ENCODE measurements around the gene GTF2H4. TPM values are rescaled to one million over a fixed set of nuclear protein-coding genes. Genes with fewer than 3 reads are reported as not detected.
"Not testable (repeated sequence)": the region's sequence is repeated elsewhere in the genome, so short reads cannot be mapped to it uniquely, and the experiment has no call there.

Gene GTF2H4
- polyA plus RNA-seq (ENCODE audit: insufficient read length): 45.4 TPM
- long read RNA-seq, donor 1, transcript GTF2H4-201 (14 exons, 1,735 nt): major isoform, 6 of 10 reads
- long read RNA-seq, donor 1, partial matches to known transcripts: 0 of 10 reads
- long read RNA-seq, donor 1, other reads (novel, unspliced or antisense): 0 of 10 reads
- long read RNA-seq, donor 2, transcript GTF2H4-201 (14 exons, 1,735 nt): major isoform, 5 of 7 reads
- long read RNA-seq, donor 2, partial matches to known transcripts: 0 of 7 reads
- long read RNA-seq, donor 2, other reads (novel, unspliced or antisense): 0 of 7 reads
- long read RNA-seq, donor 3, partial matches to known transcripts: 0 of 5 reads
- long read RNA-seq, donor 3, other reads (novel, unspliced or antisense): 0 of 5 reads
- long read RNA-seq, donor 4: 0 reads
- long read RNA-seq, donor 5, partial matches to known transcripts: 0 of 3 reads
- long read RNA-seq, donor 5, other reads (novel, unspliced or antisense): 0 of 3 reads
- long read RNA-seq, donor 6, partial matches to known transcripts: 13 of 17 reads
- long read RNA-seq, donor 6, other reads (novel, unspliced or antisense): 0 of 17 reads
- long read RNA-seq, donor 7, transcript GTF2H4-201 (14 exons, 1,735 nt): major isoform, 10 of 19 reads
- long read RNA-seq, donor 7, partial matches to known transcripts: 5 of 19 reads
- long read RNA-seq, donor 7, other reads (novel, unspliced or antisense): 0 of 19 reads
- long read RNA-seq, donor 8, partial matches to known transcripts: 6 of 9 reads
- long read RNA-seq, donor 8, other reads (novel, unspliced or antisense): 0 of 9 reads

GRCh38 chr6:30907758-30908591 lies at the start of gene GTF2H4:
Gene GTF2H4, plus strand, starts transcription at chr6:30908207.
- DNase-seq: peak; percentile 98

DNA sequence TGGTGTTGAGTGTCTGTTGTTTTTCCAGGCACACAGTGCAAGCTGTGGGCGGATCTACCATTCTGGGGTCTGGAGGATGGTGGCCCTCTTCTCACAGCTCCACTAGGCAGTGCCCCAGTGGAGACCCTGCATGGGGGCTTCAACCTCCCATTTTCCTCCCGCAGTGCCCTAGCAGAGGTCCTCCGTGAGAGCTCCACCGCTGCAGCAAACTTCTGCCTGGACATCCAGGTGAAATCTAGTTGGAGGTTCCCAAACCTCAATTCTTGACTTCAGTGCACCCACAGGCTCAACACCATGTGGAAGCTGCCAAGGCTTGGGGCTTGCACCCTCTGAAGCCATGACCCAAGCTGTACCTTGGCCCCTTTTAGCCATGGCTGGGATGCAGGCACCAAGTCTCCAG lies 48.3 kb upstream of the GTF2H4 start:
- DNase-seq: not testable (repeated sequence)

GRCh38 chr6:30861257-30862048 lies 46.6 kb upstream of the GTF2H4 start:
- DNase-seq: no peak

GRCh38 chr6:30862156-30862875 lies 45.7 kb upstream of the GTF2H4 start:
- DNase-seq: no peak

- no peak for DNase-seq
These were observed 43.7 kb upstream of the GTF2H4 start for GRCh38 chr6:30864325-30864724.

- DNase-seq: not testable (repeated sequence)
These were observed 38.7 kb upstream of the GTF2H4 start for GRCh38 chr6:30869241-30869749.

GRCh38 chr6:30870546-30870945 lies 37.5 kb upstream of the GTF2H4 start:
- DNase-seq: no peak

DNA sequence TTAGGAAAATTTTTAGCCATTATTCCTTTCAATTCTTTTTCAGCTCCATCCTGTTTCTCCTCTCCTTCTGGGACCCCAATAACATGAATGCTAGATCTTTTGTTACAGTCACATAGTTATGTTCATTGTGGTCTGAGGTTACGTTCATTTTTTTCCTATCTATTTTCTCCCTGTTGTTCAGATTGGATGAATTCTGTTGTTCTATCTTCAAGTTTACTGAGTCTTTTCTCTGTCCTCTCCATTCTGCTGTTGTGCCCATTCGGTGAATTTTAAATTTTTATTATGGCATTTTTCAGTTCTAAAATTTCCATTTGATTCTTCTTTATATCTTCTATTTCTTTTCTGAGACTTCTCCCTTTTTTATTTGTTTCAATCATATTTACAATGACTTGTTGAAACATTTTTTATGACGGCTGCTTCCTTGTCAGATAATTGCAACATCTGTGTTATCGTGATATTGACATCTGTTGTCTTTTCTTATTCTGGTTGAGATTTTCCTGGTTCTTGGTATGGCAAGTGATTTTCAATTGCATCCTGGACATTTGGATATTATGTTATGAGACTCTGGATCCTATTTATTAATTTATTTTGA lies 36.3 kb upstream of the GTF2H4 start:
- DNase-seq: no peak

DNA sequence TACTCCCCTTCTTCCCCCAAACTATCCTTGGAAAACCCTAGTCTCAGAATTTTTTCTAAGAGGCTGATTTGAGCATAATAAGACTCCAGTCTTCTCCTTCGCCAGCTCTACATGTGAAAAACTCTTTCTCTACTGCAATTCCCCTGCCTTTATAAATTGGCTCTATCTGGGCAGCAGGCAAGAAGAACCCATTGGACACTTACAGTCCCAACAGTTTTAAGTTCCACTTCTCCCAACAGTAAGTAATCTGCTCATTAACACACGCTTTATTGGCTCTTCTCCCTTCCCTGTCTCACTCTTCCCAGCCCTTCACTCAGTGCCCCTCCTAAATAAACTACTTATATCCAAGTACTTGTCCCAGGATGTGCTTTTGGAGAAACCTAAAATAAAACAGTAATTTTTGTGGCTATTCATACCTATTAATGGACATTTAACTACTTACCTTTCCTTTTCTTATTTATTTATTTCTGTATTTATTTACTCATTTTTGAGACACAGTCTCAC lies 34.8 kb upstream of the GTF2H4 start:
- no peak for DNase-seq

GRCh38 chr6:30873795-30874194 lies 34.2 kb upstream of the GTF2H4 start:
- DNase-seq: not testable (repeated sequence)

GRCh38 chr6:30875244-30876038 lies 32.6 kb upstream of the GTF2H4 start:
- no peak for DNase-seq

GRCh38 chr6:30876039-30876730 lies 31.8 kb upstream of the GTF2H4 start:
- DNase-seq: no peak

- DNase-seq: peak; percentile 93
These were observed 30.4 kb upstream of the GTF2H4 start for GRCh38 chr6:30877419-30878262.

DNA sequence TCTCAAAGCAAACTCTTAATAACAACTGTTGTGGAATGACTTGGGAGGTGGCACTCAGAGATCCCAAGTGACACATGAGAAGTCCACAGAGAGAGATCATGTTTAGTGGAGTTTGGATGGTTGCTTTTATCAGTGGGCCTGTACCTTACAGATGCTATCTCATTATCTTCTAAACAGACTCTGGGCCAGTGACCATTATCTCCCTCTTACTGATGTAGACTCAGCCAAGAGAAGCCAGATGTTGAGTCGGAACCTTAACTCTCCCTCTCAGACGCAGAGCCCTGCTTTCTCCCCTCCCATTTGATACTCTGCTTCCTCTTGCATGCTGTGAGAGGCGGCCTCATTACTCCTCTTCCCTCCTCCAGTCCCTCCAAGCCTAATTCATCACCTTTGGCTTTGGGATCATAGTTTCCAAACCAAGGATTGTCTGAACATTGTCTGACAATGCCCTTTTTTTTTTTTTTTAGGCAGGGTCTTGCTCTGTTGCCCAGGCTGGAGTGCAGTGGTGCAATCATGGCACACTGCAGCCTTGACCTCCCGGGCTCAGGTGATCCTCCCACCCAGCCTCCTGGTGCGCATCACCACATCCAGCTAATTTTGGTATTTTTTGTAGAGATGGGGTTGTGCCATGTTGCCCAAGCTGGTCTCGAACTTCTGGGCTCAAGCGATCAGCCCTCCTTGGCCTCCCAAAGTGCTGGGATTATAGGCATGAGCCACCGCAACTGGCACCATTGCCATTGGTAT lies 28.2 kb upstream of the GTF2H4 start:
- no peak for DNase-seq

DNA sequence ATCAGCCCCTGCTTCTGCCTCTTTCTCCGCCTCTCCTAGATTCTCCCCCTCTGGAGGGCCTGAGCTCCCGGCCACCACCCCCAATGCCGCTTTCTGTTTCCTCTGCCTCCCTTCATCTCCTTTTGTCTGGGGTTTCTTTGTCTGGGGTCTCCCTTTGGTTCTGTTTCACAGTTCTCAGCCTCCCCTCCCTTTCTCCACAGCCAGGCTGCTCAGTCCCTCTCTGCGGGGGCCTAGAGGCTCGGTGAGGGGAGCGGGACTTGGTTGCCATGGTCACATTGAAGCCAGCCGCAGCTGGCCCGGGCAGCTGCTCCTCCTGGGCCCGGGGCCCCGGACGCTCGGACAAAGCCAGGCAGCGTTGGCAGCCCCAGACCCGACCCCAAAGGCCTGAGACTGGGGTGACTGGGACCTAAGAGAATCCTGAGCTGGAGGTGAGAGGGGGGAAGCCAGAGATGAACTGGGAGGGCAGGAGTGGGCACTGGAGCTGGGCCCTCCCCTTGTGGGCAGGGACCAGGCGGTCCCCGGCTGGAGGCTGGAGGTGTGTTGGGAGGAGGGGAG lies 27.2 kb upstream of the GTF2H4 start:
- peak; percentile 65 for DNase-seq
